HG02852 (cell line): ENCODE measurements around the gene XNDC1N.
A peak's percentile ranks its signal among the peaks of the same experiment; 100 is the strongest.
"Not testable (repeated sequence)": the region's sequence is repeated elsewhere in the genome, so short reads cannot be mapped to it uniquely, and the experiment has no call there.

Experiments
- ATAC-seq: cut with Tn5 transposase; IDR thresholded peaks from one replicate; pipeline ENCODE4 v1.9.1; 2021; ENCODE audit warnings: mild to moderate bottlenecking, moderate library complexity; ENCODE audit not compliant: unreplicated experiment

Gene XNDC1N

DNA sequence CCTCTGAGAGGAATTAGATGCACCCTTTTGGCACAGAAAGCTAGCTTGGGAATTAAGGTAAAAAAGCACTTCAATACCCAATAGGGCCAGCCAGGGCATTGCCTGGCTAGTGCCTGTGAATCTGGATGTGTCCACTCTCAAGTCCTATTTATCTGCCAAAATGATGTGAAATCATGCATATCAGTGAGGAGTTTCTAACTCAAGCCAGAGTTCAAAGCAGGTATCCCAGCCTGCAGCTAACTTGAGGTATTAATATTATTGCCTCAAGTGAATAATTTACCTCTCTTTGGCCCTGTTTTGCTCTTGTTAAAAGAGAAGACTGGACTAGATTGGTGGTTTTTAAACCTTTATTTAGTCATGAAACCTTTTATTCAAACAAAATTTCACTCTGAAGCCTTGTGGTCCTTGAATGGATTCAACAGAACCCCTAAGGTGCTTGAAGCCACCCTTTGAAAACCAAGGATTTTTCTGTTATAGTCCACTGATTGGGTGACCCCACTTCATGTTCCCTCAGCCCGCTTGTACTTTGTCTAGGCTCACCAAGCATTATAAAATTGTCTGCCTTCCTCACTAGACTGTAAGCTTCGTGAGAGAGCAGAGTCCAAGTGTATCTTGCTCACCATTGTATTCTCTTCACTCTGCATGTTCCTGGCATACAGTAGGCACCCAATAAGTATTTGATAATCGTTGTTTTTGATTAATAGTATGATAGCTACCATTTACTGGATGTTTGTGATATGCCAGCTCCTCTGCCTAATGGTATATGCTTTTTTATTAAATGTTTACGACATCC lies 4.9 kb upstream of the XNDC1N start:
- no peak for ATAC-seq

DNA sequence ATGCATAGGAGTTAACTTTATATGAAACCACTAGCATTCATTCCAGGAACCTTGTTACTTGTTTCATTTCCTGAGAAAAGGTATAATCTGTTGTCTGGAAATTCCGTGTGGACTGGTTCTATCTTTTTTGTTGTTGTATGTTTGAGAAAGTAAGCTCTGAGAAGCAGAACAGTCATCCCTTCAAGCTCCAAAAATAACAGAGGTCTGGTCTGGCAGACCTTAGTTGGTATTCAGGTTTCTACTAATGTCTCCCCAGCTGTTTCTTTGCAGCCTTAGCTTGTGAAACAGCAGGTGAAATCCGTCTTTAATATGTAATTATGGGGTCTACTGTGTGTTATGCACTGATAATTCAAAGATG lies 2.8 kb upstream of the XNDC1N start:
- ATAC-seq, result no peak

DNA sequence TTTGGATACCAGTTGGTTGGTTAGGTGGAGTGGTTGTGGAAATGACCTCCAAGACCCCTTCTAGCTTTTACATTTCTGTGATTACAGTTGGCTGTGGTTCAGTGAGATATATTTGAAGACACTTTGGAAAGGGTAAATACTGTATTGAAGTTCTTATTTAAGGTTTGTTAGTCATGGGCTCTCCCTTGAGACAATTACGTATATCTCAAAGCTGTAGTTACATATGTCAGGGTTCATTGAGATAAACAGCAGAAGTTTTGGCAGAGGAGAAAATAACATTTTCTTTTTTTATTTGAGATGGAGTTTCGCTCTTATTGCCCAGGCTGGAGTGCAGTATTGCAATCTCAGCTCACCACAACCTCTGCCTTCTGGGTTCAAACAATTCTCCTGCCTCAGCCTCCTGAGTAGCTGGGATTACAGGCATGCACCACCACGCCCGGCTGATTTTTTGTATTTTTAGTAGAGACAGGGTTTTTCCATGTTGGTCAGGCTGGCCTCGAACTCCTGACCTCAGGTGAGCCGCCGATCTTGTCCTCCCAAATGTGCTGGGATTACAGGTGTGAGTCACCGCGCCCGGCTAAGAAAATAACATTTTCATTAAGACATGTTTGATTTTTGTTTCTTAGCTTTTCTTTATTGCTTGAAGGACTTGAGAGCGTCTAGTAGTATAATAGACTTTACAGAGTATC lies 2.3 kb upstream of the XNDC1N start:
- no peak for ATAC-seq

DNA sequence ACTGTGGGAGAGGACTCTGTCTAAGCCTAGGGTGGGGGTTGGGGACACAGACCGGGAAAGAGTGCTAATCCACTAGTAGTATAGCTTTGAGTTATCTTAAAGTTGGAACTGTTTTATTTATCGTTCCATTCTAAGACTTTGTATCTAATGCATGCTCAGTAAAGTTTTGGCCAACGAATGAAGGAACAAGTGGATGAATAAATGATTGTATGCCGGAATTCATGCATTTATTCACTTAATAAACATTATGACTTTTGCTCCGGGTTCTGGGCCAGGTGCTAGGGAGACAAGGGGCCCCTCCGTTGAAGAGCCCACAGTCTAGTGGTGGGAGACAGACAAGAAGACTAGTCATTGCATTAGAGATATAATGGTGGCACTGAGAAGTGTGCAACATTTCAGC lies 1.1 kb upstream of the XNDC1N start:
- no peak for ATAC-seq

DNA sequence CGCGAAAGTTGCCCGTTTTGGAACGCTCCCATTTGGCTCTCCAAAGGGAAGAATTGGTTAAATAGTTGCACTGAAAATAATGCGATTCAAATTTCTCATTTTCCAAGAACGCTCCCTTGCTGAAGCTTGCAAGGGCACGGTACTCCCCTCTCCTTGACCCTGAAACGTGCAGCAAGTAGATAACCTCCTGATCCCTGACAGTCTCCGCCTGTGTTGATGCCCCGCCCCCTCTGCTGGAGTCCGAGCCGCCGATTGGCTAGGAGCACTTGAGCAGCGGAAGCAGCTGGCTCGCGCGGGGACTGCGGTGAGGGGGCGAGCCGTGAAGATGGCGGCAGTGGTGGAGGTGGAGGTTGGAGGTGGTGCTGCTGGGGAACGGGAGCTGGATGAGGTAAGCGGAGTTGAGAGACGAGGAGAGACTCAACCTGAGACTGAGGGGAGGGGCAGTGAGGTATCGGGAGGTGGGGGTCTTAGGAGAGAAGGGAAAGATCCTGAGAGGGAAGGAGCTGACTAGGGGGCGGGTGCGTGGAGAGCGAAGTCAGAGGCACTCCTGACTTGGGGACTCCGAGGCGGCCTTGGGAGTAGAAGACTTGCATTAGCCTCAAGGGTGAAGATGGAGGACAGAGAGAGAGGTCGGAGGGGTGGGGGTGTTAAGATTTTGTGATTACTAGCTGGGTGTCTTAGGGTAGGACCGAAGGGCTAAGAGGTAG lies 496 bp upstream of the XNDC1N start, which contains the start of gene RNF121:
RNF121 (plus strand) TSS at position 310 of the 707 bp plus-strand sequence; CDS start at position 326, 16 bp downstream.
- ATAC-seq, result peak; percentile 81

DNA sequence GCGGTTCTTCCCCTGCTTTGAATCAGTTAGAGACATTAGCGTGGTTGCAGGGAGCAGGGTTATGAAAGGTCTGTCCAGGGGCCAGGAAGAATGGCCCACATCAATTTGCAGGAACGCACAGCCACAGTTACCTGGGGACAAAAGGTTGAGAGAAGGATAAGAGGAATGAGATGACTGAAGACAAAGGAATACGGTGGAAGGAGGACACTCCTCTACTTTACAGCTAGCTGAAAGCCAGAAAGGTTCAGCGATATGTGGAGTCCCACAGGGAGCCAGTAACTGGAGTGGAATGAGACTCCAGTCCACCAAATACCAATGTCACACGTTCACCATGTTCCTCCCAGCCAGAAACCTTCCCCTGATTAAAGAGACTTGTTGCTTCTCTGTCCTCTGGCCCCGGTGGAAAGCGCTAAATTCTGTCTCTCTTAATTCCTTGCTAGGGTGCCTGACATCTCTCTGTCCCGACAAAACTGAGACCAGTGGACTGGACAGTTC lies 10.7 kb downstream of the XNDC1N start:
- ATAC-seq, result no peak

DNA sequence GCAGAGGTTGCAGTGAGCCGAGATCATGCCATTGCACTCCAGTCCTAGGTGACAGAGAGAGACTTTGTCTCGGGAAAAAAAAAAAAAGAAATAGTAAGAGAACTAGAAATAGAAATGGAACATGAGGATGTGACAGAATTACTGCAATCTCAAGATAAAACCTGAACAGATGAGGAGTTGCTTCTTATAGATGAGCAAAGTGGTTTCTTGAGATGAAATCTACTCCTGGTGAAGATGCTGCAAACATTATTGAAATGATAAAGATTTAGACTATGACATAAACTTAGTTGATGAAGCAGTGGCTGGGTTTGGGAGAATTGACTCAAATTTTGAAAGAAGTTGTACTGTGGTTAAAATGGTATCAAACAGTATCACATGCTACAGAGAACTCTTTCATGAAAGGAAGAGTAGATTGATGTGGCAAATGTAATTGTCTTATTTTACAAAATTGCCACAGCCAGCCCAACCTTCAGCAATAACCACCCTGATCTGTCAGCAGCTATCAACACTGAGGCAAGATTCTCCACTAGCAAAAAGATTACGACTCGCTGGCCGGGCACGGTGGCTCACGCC lies 13.7 kb downstream of the XNDC1N start:
- no peak for ATAC-seq

DNA sequence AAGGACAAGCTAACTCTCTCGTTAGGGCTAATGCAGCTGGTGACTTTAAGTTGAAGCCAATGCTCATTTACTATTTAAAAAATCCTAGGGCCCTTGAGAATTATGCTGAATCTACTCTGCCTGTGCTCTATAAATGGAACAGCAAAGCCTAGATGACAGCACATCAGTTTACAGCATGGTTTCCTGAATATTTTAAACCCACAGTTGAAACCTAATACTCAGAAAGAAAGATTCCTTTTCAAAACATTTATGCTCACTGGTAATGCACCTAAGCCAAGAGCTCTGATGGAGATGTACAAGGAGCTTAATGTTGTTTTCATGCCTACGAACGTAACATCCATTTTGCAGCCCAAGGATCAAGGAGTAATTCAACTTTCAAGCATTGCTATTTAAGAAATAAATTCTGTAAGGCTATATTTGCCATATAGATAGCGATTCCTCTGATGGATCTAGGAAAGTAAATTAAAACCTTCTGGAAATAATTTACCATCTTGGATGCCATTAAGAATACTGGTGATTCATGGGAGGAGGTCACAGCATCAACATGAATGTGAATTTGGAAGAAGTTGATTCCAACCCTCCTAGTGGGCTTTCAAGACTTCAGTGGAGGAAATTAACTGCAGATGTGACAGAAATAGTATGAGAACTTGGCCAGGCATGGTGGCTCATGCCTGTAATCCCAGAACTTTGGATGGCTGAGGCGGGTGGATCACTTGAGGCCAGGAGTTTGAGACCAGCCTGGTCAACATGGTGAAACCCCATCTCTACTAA lies 14.5 kb downstream of the XNDC1N start:
- ATAC-seq, result no peak

- not testable (repeated sequence) for ATAC-seq
Observed at GRCh38 chr11:71911986-71912340, 16.4 kb downstream of the XNDC1N start.

- not testable (repeated sequence) for ATAC-seq
Observed at GRCh38 chr11:71911321-71911985, 16.9 kb downstream of the XNDC1N start.

DNA sequence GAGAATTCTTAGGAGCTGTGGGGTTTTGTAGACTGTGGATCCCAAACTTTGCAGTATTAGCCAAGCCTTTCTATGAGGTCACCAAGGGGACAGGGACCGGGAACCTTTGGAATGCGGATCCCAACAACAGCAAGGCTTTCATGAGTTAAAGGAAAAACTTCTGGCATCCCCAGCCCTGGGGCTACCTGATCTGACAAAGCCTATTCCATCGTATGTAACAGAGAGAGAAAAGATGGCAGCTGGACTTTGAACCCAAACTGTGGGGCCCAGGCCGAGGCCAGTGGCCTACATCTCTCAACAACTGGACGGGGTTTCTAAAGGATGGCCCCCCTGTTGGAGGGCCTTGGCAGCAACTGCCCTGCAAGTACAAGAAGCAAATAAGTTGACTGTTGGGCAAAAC lies 17.6 kb downstream of the XNDC1N start:
- ATAC-seq, result not testable (repeated sequence)

GRCh38 chr11:71908218-71908617 lies 20.2 kb downstream of the XNDC1N start:
- no peak for ATAC-seq

GRCh38 chr11:71901137-71901536 lies 27.3 kb downstream of the XNDC1N start:
- not testable (repeated sequence) for ATAC-seq

- ATAC-seq, result no peak
Observed at GRCh38 chr11:71895961-71896360, 32.4 kb downstream of the XNDC1N start.

- ATAC-seq, result not testable (repeated sequence)
Observed at GRCh38 chr11:71889181-71889872, 39.1 kb downstream of the XNDC1N start.

DNA sequence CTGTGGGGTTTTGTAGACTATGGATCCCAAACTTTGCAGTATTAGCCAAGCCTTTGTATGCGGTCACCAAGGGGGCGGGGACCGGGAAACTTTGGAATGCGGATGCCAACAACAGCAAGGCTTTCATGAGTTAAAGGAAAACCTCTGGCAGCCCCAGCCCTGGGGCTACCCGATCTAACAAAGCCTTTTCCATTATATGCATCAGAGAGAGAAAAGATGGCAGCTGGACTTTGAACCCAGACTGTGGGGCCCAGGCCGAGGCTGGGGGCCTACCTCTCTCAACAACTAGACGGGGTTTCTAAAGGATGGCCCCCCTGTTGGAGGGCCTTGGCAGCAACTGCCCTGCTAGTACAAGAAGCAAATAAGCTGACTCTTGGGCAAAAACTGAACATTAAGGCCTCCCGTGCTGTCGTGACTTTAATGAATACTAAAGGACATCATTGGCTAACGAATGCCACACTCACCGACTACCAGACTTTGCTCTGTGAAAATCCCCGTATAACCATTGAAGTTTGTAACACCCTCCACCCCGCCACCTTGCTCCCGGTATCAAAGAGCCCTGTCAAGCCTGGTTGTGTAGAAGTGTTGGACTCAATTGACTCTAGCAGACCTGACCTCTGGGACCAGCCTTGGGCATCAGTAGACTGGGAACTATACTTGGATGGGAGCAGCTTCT lies 39.9 kb downstream of the XNDC1N start:
- ATAC-seq, result not testable (repeated sequence)

DNA sequence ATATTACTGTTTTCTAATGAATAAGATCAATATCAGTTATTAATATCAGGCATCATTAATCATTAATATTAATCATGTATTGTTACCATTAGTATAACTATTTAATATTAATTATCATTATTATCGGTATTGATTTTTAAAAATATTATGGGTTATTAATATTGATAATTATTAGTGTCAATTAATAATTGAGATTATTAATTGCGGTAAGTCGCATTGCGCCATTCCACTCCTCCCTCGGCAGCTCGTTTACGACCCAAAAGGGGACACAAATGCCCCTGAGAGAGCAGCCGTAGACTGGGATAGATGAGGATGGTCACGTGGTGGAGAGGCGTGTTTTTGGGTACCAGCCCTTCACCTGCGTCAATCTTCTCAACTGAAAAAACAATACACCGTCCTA lies 42.6 kb downstream of the XNDC1N start:
- ATAC-seq, result not testable (repeated sequence)
